HG03108 (cell line): Measurements from ENCODE around the gene GRIN2A.

Experiments used
- ATAC-seq: cut with Tn5 transposase; IDR thresholded peaks from one replicate; pipeline ENCODE4 v1.9.1; 2021; ENCODE audit warnings: moderate library complexity; ENCODE audit not compliant: unreplicated experiment

The GRIN2A gene

GRCh38 chr16:9826656-9827055 lies 355.6 kb downstream of the GRIN2A start:
- no peak for ATAC-seq

GRCh38 chr16:9824200-9825068 lies 357.8 kb downstream of the GRIN2A start:
- no peak for ATAC-seq

GRCh38 chr16:9823510-9823909 lies 358.7 kb downstream of the GRIN2A start:
- ATAC-seq, result no peak

GRCh38 chr16:9821970-9822369 lies 360.3 kb downstream of the GRIN2A start:
- no peak for ATAC-seq

GRCh38 chr16:9821331-9821730 lies 360.9 kb downstream of the GRIN2A start:
- ATAC-seq, result no peak

- no peak for ATAC-seq
Measured at GRCh38 chr16:9820476-9821246, 361.6 kb downstream of the GRIN2A start.

GRCh38 chr16:9818702-9819101 lies 363.5 kb downstream of the GRIN2A start:
- ATAC-seq, result no peak

GRCh38 chr16:9817586-9817985 lies 364.6 kb downstream of the GRIN2A start:
- ATAC-seq, result no peak

- no peak for ATAC-seq
Measured at GRCh38 chr16:9816644-9817043, 365.6 kb downstream of the GRIN2A start.

GRCh38 chr16:9813665-9814064 lies 368.6 kb downstream of the GRIN2A start:
- no peak for ATAC-seq

GRCh38 chr16:9808210-9808609 lies 374.0 kb downstream of the GRIN2A start:
- no peak for ATAC-seq

GRCh38 chr16:9807302-9807701 lies 374.9 kb downstream of the GRIN2A start:
- no peak for ATAC-seq

GRCh38 chr16:9805109-9805508 lies 377.1 kb downstream of the GRIN2A start:
- ATAC-seq, result no peak

- ATAC-seq, result no peak
Measured at GRCh38 chr16:9802160-9802559, 380.1 kb downstream of the GRIN2A start.

GRCh38 chr16:9801651-9802050 lies 380.6 kb downstream of the GRIN2A start:
- ATAC-seq, result no peak

GRCh38 chr16:9800186-9800738 lies 382.0 kb downstream of the GRIN2A start:
- no peak for ATAC-seq

- no peak for ATAC-seq
Measured at GRCh38 chr16:9798952-9799580, 383.2 kb downstream of the GRIN2A start.

GRCh38 chr16:9798474-9798873 lies 383.8 kb downstream of the GRIN2A start:
- ATAC-seq, result no peak

- no peak for ATAC-seq
Measured at GRCh38 chr16:9797306-9797705, 384.9 kb downstream of the GRIN2A start.

- ATAC-seq, result no peak
Measured at GRCh38 chr16:9793623-9794022, 388.6 kb downstream of the GRIN2A start.

GRCh38 chr16:9791556-9791955 lies 390.7 kb downstream of the GRIN2A start:
- no peak for ATAC-seq
